Subcutaneous adipose tissue (tissue), 4 donors: ENCODE results near the gene LARGE1. TPM values are rescaled to one million over a fixed set of nuclear protein-coding genes. Genes with fewer than 3 reads are reported as not detected.

Source experiments
- small RNA-seq: library from RNA; depleted of rRNA; stranded (forward); fragments of <200 nt; gene quantifications from one replicate; pipeline ENCODE3, GENCODE V24; 2016
- total RNA-seq, 4 donors: library from RNA; depleted of rRNA; stranded (reverse); fragments of >200 nt; gene quantifications; one replicate each; pipeline ENCODE4 v1.1.0, GENCODE V29; 2016
- TF ChIP-seq, protein P1 (sequence below): fragments of 450-650 bp; IDR thresholded peaks from one replicate; pipeline ENCODE4 v1.5.1; 2016; ENCODE audit warnings: low read depth, mild to moderate bottlenecking, control low read depth, antibody characterized with exemption, moderate library complexity

Gene LARGE1
- total RNA-seq, 4 donors from 2014 or later, result 19.4 to 28.8 (median 22.1) TPM

DNA sequence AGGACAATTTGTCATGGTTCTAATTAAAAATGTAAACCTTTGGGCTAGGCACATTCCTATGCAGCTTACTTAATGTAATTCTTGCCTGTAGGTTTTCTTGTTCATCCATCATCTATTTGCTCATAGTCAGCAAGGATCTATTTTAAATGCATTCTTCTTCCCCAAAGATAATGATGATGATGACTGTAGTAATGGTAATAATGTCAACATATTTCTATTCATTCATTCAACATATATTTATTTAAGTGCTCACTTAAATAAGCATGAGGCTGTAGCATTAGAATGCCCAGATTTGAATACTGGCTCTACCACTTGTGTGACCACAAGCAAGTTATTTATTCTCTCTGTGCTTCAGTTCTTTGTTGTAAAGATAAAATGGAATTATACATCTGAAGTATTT lies 692.5 kb downstream of the LARGE1 start:
- TF ChIP-seq, protein P1, sequence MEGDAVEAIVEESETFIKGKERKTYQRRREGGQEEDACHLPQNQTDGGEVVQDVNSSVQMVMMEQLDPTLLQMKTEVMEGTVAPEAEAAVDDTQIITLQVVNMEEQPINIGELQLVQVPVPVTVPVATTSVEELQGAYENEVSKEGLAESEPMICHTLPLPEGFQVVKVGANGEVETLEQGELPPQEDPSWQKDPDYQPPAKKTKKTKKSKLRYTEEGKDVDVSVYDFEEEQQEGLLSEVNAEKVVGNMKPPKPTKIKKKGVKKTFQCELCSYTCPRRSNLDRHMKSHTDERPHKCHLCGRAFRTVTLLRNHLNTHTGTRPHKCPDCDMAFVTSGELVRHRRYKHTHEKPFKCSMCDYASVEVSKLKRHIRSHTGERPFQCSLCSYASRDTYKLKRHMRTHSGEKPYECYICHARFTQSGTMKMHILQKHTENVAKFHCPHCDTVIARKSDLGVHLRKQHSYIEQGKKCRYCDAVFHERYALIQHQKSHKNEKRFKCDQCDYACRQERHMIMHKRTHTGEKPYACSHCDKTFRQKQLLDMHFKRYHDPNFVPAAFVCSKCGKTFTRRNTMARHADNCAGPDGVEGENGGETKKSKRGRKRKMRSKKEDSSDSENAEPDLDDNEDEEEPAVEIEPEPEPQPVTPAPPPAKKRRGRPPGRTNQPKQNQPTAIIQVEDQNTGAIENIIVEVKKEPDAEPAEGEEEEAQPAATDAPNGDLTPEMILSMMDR, result no peak

DNA sequence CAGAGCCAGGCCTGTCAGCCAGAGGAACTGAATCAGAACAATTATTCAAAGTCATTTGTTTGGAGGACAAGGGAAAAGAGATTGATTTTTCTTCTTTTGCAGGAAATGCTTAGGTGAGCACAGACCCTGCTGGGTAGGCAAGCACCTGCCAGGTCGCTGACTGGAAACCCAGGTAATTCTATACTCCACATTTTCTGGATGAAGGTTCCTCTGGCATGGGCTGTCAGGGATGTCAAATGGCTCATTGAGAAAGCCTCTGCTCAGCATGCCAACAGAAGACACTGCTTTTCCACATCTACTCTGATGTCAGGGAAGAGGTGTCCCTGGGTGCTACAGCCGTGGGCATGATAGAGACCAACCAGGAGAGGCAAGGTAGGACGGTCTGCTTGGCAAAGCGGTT lies 695.4 kb downstream of the LARGE1 start:
- TF ChIP-seq, protein P1, result no peak

Small RNA genes lying within 50 kb of the gene (small RNA-seq; reads per million reads assigned to genes)
- gene MIR4764, result not detected
- not detected for gene SNORA50B
